GM12872 (cell line): ENCODE measurements around the gene PYCR2.
A peak's percentile ranks its signal among the peaks of the same experiment; 100 is the strongest.

Experiments used
- CTCF ChIP-seq: IDR thresholded peaks from 3 replicates; pipeline ENCODE4 v1.5.1; 2011; ENCODE audit warnings: low read depth, mild to moderate bottlenecking, low read length, moderate library complexity; ENCODE audit not compliant: insufficient read depth

The PYCR2 gene

GRCh38 chr1:225923692-225924555 is at the start of gene PYCR2:
PYCR2 (minus strand) TSS chr1:225924250; CDS start chr1:225924110, 140 bp downstream.
- TF ChIP-seq CTCF, result no peak

- TF ChIP-seq CTCF, result no peak
Measured at GRCh38 chr1:225973158-225973557, 49.1 kb upstream of the PYCR2 start.

GRCh38 chr1:225972344-225973152 is 48.5 kb upstream of the PYCR2 start:
- no peak for TF ChIP-seq CTCF

- TF ChIP-seq CTCF, result no peak
Measured at GRCh38 chr1:225965231-225965630, 41.2 kb upstream of the PYCR2 start.

- TF ChIP-seq CTCF, result no peak
Measured at GRCh38 chr1:225963735-225964530, 39.9 kb upstream of the PYCR2 start.

- peak; percentile 94 for TF ChIP-seq CTCF
Measured at GRCh38 chr1:225962440-225962975, 38.5 kb upstream of the PYCR2 start.
